ENCODE results near the gene BLM. TPM values are rescaled to one million over a fixed set of nuclear protein-coding genes. Genes with fewer than 3 reads are reported as not detected.
"Not testable (repeated sequence)": the region's sequence is repeated elsewhere in the genome, so short reads cannot be mapped to it uniquely, and the experiment has no call there.

BLM gene
- total RNA-seq, 4 donors from 2014 or later, result 11.6 to 18.2 (median 14.5) TPM

- H3K4me1 ChIP-seq, result no peaks in the 10 kb centered on the region
- ATAC-seq (no peak), DNase-seq (no peak)
- intact Hi-C loops (cut with DNase I; ENCODE audit: low total_unique reads) (no loop called here), in situ Hi-C loops (cut with MboI; ENCODE audit: low sequenced_read_pairs in 4 of 4) (no loop called here)
- H3K4me3 ChIP-seq, result no peak overlapping the region
- H3K36me3 ChIP-seq, result no peaks in the 10 kb centered on the region
- no peaks in the 10 kb centered on the region for H3K27me3 ChIP-seq
- TF ChIP-seq CTCF (IDR thresholded peaks at IDR 0.05 in 4 of 5, conservative IDR thresholded peaks at IDR 0.05 in 1 of 5) (no peak), POLR2A (IDR thresholded peaks at IDR 0.05) (no peak)
- no peaks in the 10 kb centered on the region for H3K9me3 ChIP-seq
- no peak overlapping the region for H3K27ac ChIP-seq
Measured at GRCh38 chr15:90840954-90841353, 123.8 kb downstream of the BLM start.

GRCh38 chr15:90844696-90845095 lies 127.5 kb downstream of the BLM start:
- H3K27ac ChIP-seq, result peak overlapping the region in 1 of 4 donors; percentile 36
- H3K4me1 ChIP-seq, result no peaks in the 10 kb centered on the region
- H3K4me3 ChIP-seq, result no peak overlapping the region
- ATAC-seq (no peak), DNase-seq (no peak)
- in situ Hi-C loops (cut with MboI; ENCODE audit: low sequenced_read_pairs in 4 of 4), result no loop called here
- H3K36me3 ChIP-seq, result no peaks in the 10 kb centered on the region
- no peaks in the 10 kb centered on the region for H3K27me3 ChIP-seq
- intact Hi-C loops (cut with DNase I; ENCODE audit: low total_unique reads), result no loop called here
- TF ChIP-seq POLR2A (IDR thresholded peaks at IDR 0.05), result no peak
- TF ChIP-seq CTCF (IDR thresholded peaks at IDR 0.05 in 4 of 5, conservative IDR thresholded peaks at IDR 0.05 in 1 of 5), result no peak
- H3K9me3 ChIP-seq, result no peaks in the 10 kb centered on the region

GRCh38 chr15:90845201-90845949 lies 128.2 kb downstream of the BLM start:
- H3K27ac ChIP-seq, result peak overlapping the region in 1 of 4 donors; percentile 36

GRCh38 chr15:90849424-90849823 lies 132.3 kb downstream of the BLM start:
- in situ Hi-C loops (cut with MboI; ENCODE audit: low sequenced_read_pairs in 4 of 4); ATAC-seq; DNase-seq: not testable (repeated sequence)

More at GRCh38 chr15:90845201-90845949, 128.2 kb downstream of the BLM start:
- H3K4me3 ChIP-seq, result no peak overlapping the region
- ATAC-seq, result peak; percentile 78 to 80
- no peaks in the 10 kb centered on the region for H3K27me3 ChIP-seq
- in situ Hi-C loops (cut with MboI; ENCODE audit: low sequenced_read_pairs in 4 of 4), result no loop called here
- peak in 1 of 2 donors; percentile 46 for DNase-seq
- no peaks in the 10 kb centered on the region for H3K4me1 ChIP-seq
- H3K36me3 ChIP-seq, result no peaks in the 10 kb centered on the region
- TF ChIP-seq POLR2A (IDR thresholded peaks at IDR 0.05) (no peak), CTCF (IDR thresholded peaks at IDR 0.05 in 4 of 5, conservative IDR thresholded peaks at IDR 0.05 in 1 of 5) (no peak)
- intact Hi-C loops (cut with DNase I; ENCODE audit: low total_unique reads), result no loop called here
- no peaks in the 10 kb centered on the region for H3K9me3 ChIP-seq

GRCh38 chr15:90851114-90851513 lies 134.0 kb downstream of the BLM start:
- in situ Hi-C loops (cut with MboI; ENCODE audit: low sequenced_read_pairs in 4 of 4) (no loop called here), intact Hi-C loops (cut with DNase I; ENCODE audit: low total_unique reads) (no loop called here)
- TF ChIP-seq CTCF (IDR thresholded peaks at IDR 0.05 in 4 of 5, conservative IDR thresholded peaks at IDR 0.05 in 1 of 5), result no peak
- TF ChIP-seq POLR2A (IDR thresholded peaks at IDR 0.05), result no peak
- no peaks in the 10 kb centered on the region for H3K27me3 ChIP-seq
- no peaks in the 10 kb centered on the region for H3K36me3 ChIP-seq
- ATAC-seq, result no peak
- H3K27ac ChIP-seq, result no peak overlapping the region
- H3K9me3 ChIP-seq, result no peaks in the 10 kb centered on the region
- no peak for DNase-seq
- no peak overlapping the region for H3K4me3 ChIP-seq
- H3K4me1 ChIP-seq, result no peaks in the 10 kb centered on the region

More at GRCh38 chr15:90849424-90849823, 132.3 kb downstream of the BLM start:
- intact Hi-C loops (cut with DNase I; ENCODE audit: low total_unique reads); H3K4me1 ChIP-seq; H3K36me3 ChIP-seq; H3K27ac ChIP-seq; H3K4me3 ChIP-seq; H3K9me3 ChIP-seq; H3K27me3 ChIP-seq: not testable (repeated sequence)
